Measurements from ENCODE around the gene UAP1L1. TPM values are rescaled to one million over a fixed set of nuclear protein-coding genes. Genes with fewer than 3 reads are reported as not detected.

Gene UAP1L1
- polyA plus RNA-seq, 4 donors: 0.89 to 25.8 (median 5.3) TPM

DNA sequence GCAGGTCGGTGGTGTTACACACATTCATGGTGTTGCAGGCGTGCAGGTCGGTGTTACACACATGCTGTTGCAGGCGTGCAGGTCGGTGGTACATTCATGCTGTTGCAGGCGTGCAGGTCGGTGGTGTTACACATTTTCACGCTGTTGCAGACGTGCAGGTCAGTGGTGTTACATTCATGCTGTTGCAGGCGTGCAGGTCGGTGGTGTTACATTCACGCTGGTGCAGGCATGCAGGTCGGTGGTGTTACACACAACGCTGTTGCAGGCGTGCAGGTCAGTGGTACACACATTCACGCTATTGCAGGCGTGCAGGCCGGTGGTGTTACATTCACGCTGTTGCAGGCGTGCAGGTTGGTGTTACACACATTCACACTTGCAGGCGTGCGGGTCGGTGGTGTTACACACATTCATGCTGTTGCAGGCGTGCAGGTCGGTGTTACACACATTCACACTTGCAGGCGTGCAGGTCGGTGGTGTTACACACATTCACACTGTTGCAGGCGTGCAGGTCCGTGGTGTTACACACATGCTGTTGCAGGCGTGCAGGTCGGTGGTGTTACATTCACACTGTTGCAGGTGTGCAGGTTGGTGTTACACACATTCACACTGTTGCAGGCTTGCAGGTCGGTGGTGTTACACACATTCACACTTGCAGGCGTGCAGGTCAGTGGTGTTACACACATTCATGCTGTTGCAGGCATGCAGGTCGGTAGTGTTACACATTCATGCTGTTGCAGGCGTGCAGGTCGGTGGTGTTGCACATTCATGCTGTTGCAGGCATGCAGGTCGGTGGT is 26.1 kb downstream of the UAP1L1 start:
- Histone ChIP-seq H3K9me3 (ENCODE audit: control insufficient read depth in 2 of 2, insufficient read depth in 1 of 2, low read depth in 1 of 2, low read length in 1 of 2) (peaks cover 0 to 7% of the 10 kb centered on the region in 2 donors), H3K4me1 (ENCODE audit: control insufficient read depth in 3 of 3, insufficient read depth in 2 of 3, low read depth in 1 of 3, low read length in 2 of 3) (no peaks in the 10 kb centered on the region), H3K27me3 (ENCODE audit: control insufficient read depth in 3 of 3, insufficient read depth in 3 of 3, low read length in 3 of 3) (no peaks in the 10 kb centered on the region), H3K27ac (ENCODE audit: low read depth in 1 of 3, low read length in 2 of 3) (no peak overlapping the region), H3K36me3 (ENCODE audit: control insufficient read depth in 3 of 3, insufficient read depth in 2 of 3, low read depth in 1 of 3, low read length in 3 of 3) (peaks cover 10 to 99% (median 18%) of the 10 kb centered on the region in 3 donors), H3K4me3 (ENCODE audit: low read depth in 1 of 3, low read length in 3 of 3) (no peak overlapping the region)
- FAIRE-seq (no peak), DNase-seq (no peak)
- 92 to 93% (median 93%) methylated on average over 37 of the region's 37 CpGs for WGBS, 3 donors

DNA sequence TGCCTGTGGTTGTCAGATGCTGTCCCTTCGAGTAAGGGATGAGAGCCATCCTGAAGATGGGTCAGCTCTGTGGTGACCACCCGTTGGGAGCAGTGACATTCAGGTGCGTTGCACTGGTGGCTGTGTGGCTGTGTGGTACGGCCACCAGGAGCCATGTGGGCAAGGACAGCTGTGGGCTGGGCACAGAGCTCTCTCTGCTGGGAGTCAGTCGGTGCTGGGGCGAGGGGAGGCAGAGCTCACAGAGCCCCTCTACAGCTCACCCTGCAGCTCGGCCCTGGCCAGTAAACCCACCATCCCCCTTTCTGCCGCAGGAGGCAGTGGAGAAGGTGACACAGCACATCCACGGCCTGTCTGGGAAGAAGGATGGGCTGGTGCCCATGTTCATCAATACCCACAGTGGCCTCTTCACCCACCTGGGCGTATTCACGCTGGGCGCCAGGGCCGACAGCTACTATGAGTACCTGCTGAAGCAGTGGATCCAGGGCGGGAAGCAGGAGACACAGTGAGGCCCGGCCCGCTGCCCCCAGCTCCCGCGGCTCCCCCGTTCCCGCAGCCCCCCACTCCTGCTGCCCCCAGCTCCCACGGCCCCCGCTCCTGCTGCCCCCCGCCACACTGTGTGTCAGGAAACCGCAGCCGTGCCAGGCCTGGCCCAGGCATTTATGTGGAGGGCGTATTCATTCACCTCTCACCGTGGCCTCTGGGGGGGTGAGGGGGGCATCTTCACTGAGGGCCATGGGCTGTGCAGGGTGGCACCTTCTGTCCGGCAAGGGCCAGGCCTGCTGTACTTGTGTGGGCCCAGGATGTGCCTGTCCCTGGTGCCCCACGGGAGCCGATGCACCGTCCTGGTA is 28.7 kb downstream of the UAP1L1 start:
- WGBS, 3 donors: 93 to 97% (median 96%) methylated on average over 23 to 31 of the region's 31 CpGs
- Histone ChIP-seq H3K36me3 (ENCODE audit: control insufficient read depth in 3 of 3, insufficient read depth in 2 of 3, low read depth in 1 of 3, low read length in 3 of 3) (peaks cover 10 to 100% (median 16%) of the 10 kb centered on the region in 3 donors), H3K27ac (ENCODE audit: low read depth in 1 of 3, low read length in 2 of 3) (no peak overlapping the region), H3K27me3 (ENCODE audit: control insufficient read depth in 3 of 3, insufficient read depth in 3 of 3, low read length in 3 of 3) (no peaks in the 10 kb centered on the region), H3K9me3 (ENCODE audit: control insufficient read depth in 2 of 2, insufficient read depth in 1 of 2, low read depth in 1 of 2, low read length in 1 of 2) (peaks cover 0 to 7% of the 10 kb centered on the region in 2 donors), H3K4me1 (ENCODE audit: control insufficient read depth in 3 of 3, insufficient read depth in 2 of 3, low read depth in 1 of 3, low read length in 2 of 3) (no peaks in the 10 kb centered on the region), H3K4me3 (ENCODE audit: low read depth in 1 of 3, low read length in 3 of 3) (no peak overlapping the region)
- DNase-seq (no peak), FAIRE-seq (no peak)

DNA sequence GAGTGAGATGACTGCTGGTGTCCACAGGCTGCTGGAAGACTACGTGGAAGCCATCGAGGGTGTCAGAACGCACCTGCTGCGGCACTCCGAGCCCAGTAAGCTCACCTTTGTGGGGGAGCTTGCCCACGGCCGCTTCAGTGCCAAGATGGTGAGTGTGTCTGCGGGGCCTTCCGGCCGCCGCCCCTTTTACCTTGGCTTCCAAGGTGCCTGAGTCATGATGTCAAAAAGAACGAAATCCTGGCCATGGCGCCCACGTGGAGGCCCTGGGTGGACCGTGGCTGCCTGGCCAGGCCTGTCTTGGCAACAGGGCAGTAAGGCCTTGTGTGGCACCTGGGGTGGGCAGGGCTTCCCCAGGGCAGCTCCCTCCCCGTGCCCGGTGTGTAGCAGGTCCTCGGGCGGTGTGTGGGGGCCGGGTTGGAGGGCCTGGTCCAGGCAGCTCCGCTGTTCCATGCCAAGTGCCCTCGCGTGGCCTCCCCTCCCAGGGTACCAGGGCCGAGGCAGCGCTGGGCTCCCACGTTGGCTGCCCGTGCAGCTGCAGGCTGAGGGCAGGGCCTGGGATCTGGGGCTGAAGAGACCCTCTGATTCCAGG is 29.4 kb downstream of the UAP1L1 start:
- no peak for DNase-seq
- no peak overlapping the region for H3K4me3 ChIP-seq (ENCODE audit: low read depth in 1 of 3, low read length in 3 of 3)

DNA sequence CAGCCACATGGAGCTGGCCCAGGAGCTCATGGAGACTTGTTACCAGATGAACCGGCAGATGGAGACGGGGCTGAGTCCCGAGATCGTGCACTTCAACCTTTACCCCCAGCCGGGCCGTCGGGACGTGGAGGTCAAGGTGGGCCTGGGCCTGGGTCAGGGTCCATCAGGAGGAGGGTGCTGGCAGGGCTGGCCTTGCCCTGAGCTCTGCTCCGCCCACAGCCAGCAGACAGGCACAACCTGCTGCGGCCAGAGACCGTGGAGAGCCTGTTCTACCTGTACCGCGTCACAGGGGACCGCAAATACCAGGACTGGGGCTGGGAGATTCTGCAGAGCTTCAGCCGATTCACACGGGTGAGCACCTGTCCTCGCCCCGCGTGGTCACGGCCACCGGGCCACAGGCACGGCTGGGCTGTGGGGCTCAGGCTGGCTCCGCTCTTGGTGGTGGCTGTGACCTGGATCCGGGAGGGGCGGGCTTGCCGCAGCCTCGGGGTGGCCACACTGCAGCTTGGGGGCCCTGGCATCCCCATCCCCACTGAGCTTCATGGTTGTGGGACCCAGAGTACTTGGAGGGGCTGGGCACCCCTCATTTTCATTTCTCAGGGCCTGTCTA is 30.1 kb downstream of the UAP1L1 start:
- Histone ChIP-seq H3K4me1 (ENCODE audit: control insufficient read depth in 3 of 3, insufficient read depth in 2 of 3, low read depth in 1 of 3, low read length in 2 of 3) (no peaks in the 10 kb centered on the region), H3K9me3 (ENCODE audit: control insufficient read depth in 2 of 2, insufficient read depth in 1 of 2, low read depth in 1 of 2, low read length in 1 of 2) (no peaks in the 10 kb centered on the region), H3K27ac (ENCODE audit: low read depth in 1 of 3, low read length in 2 of 3) (no peak overlapping the region), H3K36me3 (ENCODE audit: control insufficient read depth in 3 of 3, insufficient read depth in 2 of 3, low read depth in 1 of 3, low read length in 3 of 3) (peaks cover 12 to 100% (median 16%) of the 10 kb centered on the region in 3 donors), H3K4me3 (ENCODE audit: low read depth in 1 of 3, low read length in 3 of 3) (no peak overlapping the region), H3K27me3 (ENCODE audit: control insufficient read depth in 3 of 3, insufficient read depth in 3 of 3, low read length in 3 of 3) (no peaks in the 10 kb centered on the region)
- WGBS, 3 donors: 80 to 84% (median 82%) methylated on average over 27 of the region's 27 CpGs
- DNase-seq: no peak
- FAIRE-seq: no peak

More for the DNA sequence above, 29.4 kb downstream of the UAP1L1 start:
- H3K27ac ChIP-seq (ENCODE audit: low read depth in 1 of 3, low read length in 2 of 3): no peak overlapping the region
- FAIRE-seq: no peak
- H3K4me1 ChIP-seq (ENCODE audit: control insufficient read depth in 3 of 3, insufficient read depth in 2 of 3, low read depth in 1 of 3, low read length in 2 of 3): no peaks in the 10 kb centered on the region
- no peaks in the 10 kb centered on the region for H3K27me3 ChIP-seq (ENCODE audit: control insufficient read depth in 3 of 3, insufficient read depth in 3 of 3, low read length in 3 of 3)
- H3K9me3 ChIP-seq (ENCODE audit: control insufficient read depth in 2 of 2, insufficient read depth in 1 of 2, low read depth in 1 of 2, low read length in 1 of 2): peaks cover 0 to 4% of the 10 kb centered on the region in 2 donors
- peaks cover 12 to 100% (median 16%) of the 10 kb centered on the region in 3 donors for H3K36me3 ChIP-seq (ENCODE audit: control insufficient read depth in 3 of 3, insufficient read depth in 2 of 3, low read depth in 1 of 3, low read length in 3 of 3)
- 92 to 94% (median 93%) methylated on average over 27 of the region's 27 CpGs for WGBS, 3 donors

DNA sequence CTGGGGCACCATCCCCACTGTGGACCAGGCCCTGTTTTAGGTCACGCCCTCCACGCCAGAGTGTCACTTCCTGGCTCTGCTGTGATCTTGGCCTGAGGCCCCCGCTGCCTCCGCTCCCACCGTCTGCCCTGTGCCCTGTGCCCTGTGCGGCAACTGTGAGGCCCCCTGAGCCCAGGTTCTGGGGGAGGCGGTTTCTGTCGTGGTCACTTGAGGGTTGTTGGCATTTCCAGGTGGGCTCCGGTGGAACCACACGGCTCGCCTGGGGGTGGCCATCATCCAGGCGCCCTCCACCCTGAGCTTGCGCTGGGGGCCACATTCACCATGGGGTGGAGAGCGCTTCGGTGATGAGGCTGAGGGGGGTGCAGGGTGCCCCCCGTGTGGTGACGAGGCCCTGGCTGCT is 30.7 kb downstream of the UAP1L1 start:
- H3K27me3 ChIP-seq (ENCODE audit: control insufficient read depth in 3 of 3, insufficient read depth in 3 of 3, low read length in 3 of 3): no peaks in the 10 kb centered on the region
- no peaks in the 10 kb centered on the region for H3K4me1 ChIP-seq (ENCODE audit: control insufficient read depth in 3 of 3, insufficient read depth in 2 of 3, low read depth in 1 of 3, low read length in 2 of 3)
- FAIRE-seq (no peak), DNase-seq (no peak)
- no peak overlapping the region for H3K27ac ChIP-seq (ENCODE audit: low read depth in 1 of 3, low read length in 2 of 3)
- H3K4me3 ChIP-seq (ENCODE audit: low read depth in 1 of 3, low read length in 3 of 3): no peak overlapping the region
- H3K36me3 ChIP-seq (ENCODE audit: control insufficient read depth in 3 of 3, insufficient read depth in 2 of 3, low read depth in 1 of 3, low read length in 3 of 3): peaks cover 10 to 100% (median 14%) of the 10 kb centered on the region in 3 donors
- 91 to 99% (median 96%) methylated on average over 16 to 17 of the region's 17 CpGs for WGBS, 3 donors
- no peaks in the 10 kb centered on the region for H3K9me3 ChIP-seq (ENCODE audit: control insufficient read depth in 2 of 2, insufficient read depth in 1 of 2, low read depth in 1 of 2, low read length in 1 of 2)

DNA sequence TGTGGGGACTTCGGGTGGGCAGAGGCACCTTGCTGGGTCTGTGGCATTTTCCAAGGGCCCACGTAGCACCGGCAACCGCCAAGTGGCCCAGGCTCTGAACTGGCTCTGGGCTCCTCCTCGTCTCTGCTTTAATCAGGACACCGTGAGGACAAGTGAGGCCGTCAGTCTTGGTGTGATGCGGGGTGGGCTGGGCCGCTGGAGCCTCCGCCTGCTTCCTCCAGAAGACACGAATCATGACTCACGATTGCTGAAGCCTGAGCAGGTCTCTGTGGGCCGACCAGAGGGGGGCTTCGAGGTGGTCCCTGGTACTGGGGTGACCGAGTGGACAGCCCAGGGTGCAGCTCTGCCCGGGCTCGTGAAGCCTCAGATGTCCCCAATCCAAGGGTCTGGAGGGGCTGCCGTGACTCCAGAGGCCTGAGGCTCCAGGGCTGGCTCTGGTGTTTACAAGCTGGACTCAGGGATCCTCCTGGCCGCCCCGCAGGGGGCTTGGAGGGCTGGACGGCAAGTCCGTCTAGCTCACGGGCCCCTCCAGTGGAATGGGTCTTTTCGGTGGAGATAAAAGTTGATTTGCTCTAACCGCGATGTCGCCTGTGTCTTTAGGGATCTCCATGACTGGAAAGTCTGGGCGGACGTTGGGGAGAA is 31.4 kb downstream of the UAP1L1 start:
- Histone ChIP-seq H3K27me3 (ENCODE audit: control insufficient read depth in 3 of 3, insufficient read depth in 3 of 3, low read length in 3 of 3) (peaks cover 0 to 3% (median 0%) of the 10 kb centered on the region in 3 donors), H3K4me3 (ENCODE audit: low read depth in 1 of 3, low read length in 3 of 3) (no peak overlapping the region), H3K4me1 (ENCODE audit: control insufficient read depth in 3 of 3, insufficient read depth in 2 of 3, low read depth in 1 of 3, low read length in 2 of 3) (no peaks in the 10 kb centered on the region), H3K27ac (ENCODE audit: low read depth in 1 of 3, low read length in 2 of 3) (no peak overlapping the region), H3K36me3 (ENCODE audit: control insufficient read depth in 3 of 3, insufficient read depth in 2 of 3, low read depth in 1 of 3, low read length in 3 of 3) (peaks cover 7 to 98% (median 13%) of the 10 kb centered on the region in 3 donors), H3K9me3 (ENCODE audit: control insufficient read depth in 2 of 2, insufficient read depth in 1 of 2, low read depth in 1 of 2, low read length in 1 of 2) (no peaks in the 10 kb centered on the region)
- DNase-seq (no peak), FAIRE-seq (no peak)
- 89 to 92% (median 89%) methylated on average over 29 of the region's 29 CpGs for WGBS, 3 donors

DNA sequence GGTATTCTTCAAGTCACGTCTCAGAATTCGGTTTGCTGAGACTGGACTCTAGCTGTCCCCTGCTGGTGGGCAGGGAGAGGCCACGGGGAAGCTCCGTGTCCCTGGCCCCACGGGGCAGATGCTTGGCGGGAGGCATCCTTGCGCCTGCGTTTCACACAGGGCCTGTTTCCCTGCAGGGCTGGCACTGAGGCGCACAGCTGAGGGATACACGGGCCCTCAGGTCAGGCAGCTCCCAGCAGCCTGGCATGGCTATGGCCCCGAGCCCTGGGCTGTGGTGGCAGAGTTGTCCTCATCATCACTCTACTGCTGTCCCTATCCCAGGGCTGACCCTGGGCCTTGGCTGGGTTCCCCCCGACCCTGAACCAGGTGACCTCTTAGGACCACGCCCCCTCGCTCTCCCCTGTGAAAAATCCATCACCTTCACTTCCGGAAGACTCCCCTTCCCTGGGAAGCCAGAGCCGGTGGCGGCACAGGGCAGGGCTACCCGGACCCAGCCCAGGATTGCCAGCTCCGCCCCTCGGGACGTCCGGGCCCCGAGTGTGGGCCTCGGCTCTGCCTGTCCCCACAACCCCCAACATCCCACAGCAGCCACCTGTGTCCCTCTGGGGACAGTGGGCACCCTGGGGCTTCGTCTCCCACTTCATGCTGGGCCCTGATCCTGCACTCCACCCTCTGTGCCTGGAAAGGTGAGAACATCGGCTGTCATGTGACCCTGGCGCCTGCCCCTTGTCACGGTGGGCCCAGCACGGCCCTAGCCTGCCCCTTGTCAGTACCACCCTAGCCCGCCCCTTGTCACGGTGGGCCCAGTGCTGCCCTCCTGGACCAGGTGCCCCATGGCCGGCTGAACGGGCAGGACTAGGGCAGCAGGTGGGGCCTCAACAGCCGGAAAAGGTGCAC is 32.2 kb downstream of the UAP1L1 start:
- Histone ChIP-seq H3K27ac (ENCODE audit: low read depth in 1 of 3, low read length in 2 of 3) (no peak overlapping the region), H3K4me1 (ENCODE audit: control insufficient read depth in 3 of 3, insufficient read depth in 2 of 3, low read depth in 1 of 3, low read length in 2 of 3) (no peaks in the 10 kb centered on the region), H3K27me3 (ENCODE audit: control insufficient read depth in 3 of 3, insufficient read depth in 3 of 3, low read length in 3 of 3) (peaks cover 0 to 3% (median 0%) of the 10 kb centered on the region in 3 donors), H3K9me3 (ENCODE audit: control insufficient read depth in 2 of 2, insufficient read depth in 1 of 2, low read depth in 1 of 2, low read length in 1 of 2) (no peaks in the 10 kb centered on the region), H3K4me3 (ENCODE audit: low read depth in 1 of 3, low read length in 3 of 3) (no peak overlapping the region), H3K36me3 (ENCODE audit: control insufficient read depth in 3 of 3, insufficient read depth in 2 of 3, low read depth in 1 of 3, low read length in 3 of 3) (peaks cover 4 to 91% (median 11%) of the 10 kb centered on the region in 3 donors)
- DNase-seq (no peak), FAIRE-seq (no peak)
- WGBS, 3 donors: 80 to 82% (median 81%) methylated on average over 33 to 34 of the region's 34 CpGs
